A673 (cell line): ENCODE measurements around the gene SEC61G.

Experiments
- EZH2 ChIP-seq: fragments of 200-600 bp; sonication (generic); IDR thresholded peaks from 2 replicates; pipeline ENCODE4 v1.6.1; 2017; ENCODE audit warnings: borderline replicate concordance, low read depth, mild to moderate bottlenecking, mixed read lengths, antibody characterized with exemption, low read length; ENCODE audit not compliant: poor library complexity, severe bottlenecking
- TF ChIP-seq, protein P1 (sequence below): fragments of 300-800, 200-600 bp; sonication (generic); conservative IDR thresholded peaks from 2 replicates; pipeline ENCODE4 v1.5.1; 2017; ENCODE audit warnings: low read depth, mild to moderate bottlenecking, antibody characterized with exemption, low read length, moderate library complexity, mixed read lengths

DNA sequence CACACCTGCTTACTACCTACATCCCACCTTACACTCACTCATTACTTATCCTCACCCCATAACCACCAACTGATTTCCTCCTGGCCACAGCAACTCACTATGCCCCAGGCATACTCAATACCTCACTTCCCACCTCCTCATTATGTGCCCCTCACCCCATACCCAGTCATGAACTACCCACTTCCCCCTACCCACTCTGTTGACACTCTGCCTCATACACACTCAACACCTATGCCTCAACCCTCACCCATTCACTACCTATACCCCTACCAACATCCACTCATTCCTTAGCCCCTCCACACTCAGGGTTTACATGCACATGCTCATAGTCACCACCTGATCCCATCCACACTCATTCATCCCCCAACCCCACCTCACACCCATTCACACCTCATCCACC is 39.6 kb downstream of the SEC61G start:
- TF ChIP-seq EZH2 = no peak
- TF ChIP-seq, protein P1, sequence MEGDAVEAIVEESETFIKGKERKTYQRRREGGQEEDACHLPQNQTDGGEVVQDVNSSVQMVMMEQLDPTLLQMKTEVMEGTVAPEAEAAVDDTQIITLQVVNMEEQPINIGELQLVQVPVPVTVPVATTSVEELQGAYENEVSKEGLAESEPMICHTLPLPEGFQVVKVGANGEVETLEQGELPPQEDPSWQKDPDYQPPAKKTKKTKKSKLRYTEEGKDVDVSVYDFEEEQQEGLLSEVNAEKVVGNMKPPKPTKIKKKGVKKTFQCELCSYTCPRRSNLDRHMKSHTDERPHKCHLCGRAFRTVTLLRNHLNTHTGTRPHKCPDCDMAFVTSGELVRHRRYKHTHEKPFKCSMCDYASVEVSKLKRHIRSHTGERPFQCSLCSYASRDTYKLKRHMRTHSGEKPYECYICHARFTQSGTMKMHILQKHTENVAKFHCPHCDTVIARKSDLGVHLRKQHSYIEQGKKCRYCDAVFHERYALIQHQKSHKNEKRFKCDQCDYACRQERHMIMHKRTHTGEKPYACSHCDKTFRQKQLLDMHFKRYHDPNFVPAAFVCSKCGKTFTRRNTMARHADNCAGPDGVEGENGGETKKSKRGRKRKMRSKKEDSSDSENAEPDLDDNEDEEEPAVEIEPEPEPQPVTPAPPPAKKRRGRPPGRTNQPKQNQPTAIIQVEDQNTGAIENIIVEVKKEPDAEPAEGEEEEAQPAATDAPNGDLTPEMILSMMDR = no peak
